ENCODE measurements around the gene ITFG1.

Gene ITFG1

DNA sequence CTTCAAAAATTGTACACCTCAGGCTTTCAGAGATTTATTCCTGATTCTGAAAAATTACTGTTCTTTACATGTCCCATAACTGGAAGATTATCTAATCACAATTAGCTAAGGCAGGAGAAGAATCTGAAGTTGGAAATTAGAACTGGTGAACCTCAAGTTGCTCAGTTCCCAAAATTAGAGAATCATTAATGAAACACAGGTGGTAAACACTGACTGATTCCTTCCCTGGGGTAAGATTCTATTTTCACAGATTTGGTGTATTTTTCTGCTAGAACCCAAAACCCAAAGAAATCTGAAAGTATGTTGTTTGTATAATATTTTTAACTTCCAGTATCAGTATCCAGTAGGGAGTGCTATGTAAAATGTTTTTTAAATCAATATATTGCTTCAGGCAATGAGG lies 26.0 kb upstream of the ITFG1 start:
- DNase-seq (ENCODE audit: low read depth) = no peak
- TF ChIP-seq, protein P1, sequence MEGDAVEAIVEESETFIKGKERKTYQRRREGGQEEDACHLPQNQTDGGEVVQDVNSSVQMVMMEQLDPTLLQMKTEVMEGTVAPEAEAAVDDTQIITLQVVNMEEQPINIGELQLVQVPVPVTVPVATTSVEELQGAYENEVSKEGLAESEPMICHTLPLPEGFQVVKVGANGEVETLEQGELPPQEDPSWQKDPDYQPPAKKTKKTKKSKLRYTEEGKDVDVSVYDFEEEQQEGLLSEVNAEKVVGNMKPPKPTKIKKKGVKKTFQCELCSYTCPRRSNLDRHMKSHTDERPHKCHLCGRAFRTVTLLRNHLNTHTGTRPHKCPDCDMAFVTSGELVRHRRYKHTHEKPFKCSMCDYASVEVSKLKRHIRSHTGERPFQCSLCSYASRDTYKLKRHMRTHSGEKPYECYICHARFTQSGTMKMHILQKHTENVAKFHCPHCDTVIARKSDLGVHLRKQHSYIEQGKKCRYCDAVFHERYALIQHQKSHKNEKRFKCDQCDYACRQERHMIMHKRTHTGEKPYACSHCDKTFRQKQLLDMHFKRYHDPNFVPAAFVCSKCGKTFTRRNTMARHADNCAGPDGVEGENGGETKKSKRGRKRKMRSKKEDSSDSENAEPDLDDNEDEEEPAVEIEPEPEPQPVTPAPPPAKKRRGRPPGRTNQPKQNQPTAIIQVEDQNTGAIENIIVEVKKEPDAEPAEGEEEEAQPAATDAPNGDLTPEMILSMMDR (IDR thresholded peaks at IDR 0.05; ENCODE audit: control insufficient read depth, insufficient read depth, low read depth, low read length, missing control alignments) = no peak

GRCh38 chr16:47483616-47484015 lies 22.8 kb upstream of the ITFG1 start:
- TF ChIP-seq, protein P1 (IDR thresholded peaks at IDR 0.05; ENCODE audit: control insufficient read depth, insufficient read depth, low read depth, low read length, missing control alignments) = no peak
- no peak overlapping the region for H3K4me3 ChIP-seq (ENCODE audit: control insufficient read depth, low read depth, low read length)
- DNase-seq (ENCODE audit: low read depth) = no peak

More for the DNA sequence above, 26.0 kb upstream of the ITFG1 start:
- H3K4me3 ChIP-seq (ENCODE audit: control insufficient read depth, low read depth, low read length) = no peak overlapping the region

- TF ChIP-seq, protein P1 (IDR thresholded peaks at IDR 0.05; ENCODE audit: control insufficient read depth, insufficient read depth, low read depth, low read length, missing control alignments) = no peak
- no peak overlapping the region for H3K4me3 ChIP-seq (ENCODE audit: control insufficient read depth, low read depth, low read length)
- DNase-seq (ENCODE audit: low read depth) = no peak
Measured at GRCh38 chr16:47481698-47482374, 21.0 kb upstream of the ITFG1 start.

DNA sequence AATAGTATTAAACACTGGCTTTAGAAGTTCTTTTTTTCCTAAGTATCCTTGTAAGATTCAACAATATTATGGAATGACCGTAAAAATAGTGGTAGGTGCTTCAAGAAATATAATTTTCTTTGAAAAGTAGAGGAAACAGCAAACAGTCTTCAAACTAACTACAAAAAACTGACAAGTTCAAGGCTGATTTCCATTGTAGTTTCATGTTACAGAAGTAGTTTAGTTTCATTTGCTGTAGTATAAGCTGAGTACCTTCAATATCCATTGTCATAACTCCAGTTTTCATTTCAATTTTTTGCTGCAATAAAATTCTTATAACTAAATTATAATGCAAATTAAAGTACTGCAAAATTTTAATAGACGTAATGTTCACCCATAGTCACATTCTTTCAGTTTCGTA lies 19.5 kb upstream of the ITFG1 start:
- no peak overlapping the region for H3K4me3 ChIP-seq (ENCODE audit: control insufficient read depth, low read depth, low read length)
- DNase-seq (ENCODE audit: low read depth) = no peak
- TF ChIP-seq, protein P1 (IDR thresholded peaks at IDR 0.05; ENCODE audit: control insufficient read depth, insufficient read depth, low read depth, low read length, missing control alignments) = no peak

- H3K4me3 ChIP-seq (ENCODE audit: control insufficient read depth, low read depth, low read length) = no peak overlapping the region
- no peak for DNase-seq (ENCODE audit: low read depth)
- TF ChIP-seq, protein P1 (IDR thresholded peaks at IDR 0.05; ENCODE audit: control insufficient read depth, insufficient read depth, low read depth, low read length, missing control alignments) = no peak
Measured at GRCh38 chr16:47477679-47478078, 16.8 kb upstream of the ITFG1 start.

- H3K4me3 ChIP-seq (ENCODE audit: control insufficient read depth, low read depth, low read length) = no peak overlapping the region
- TF ChIP-seq, protein P1 (IDR thresholded peaks at IDR 0.05; ENCODE audit: control insufficient read depth, insufficient read depth, low read depth, low read length, missing control alignments) = no peak
- no peak for DNase-seq (ENCODE audit: low read depth)
Measured at GRCh38 chr16:47476654-47477345, 15.9 kb upstream of the ITFG1 start.
